Measurements from ENCODE around the gene SMIM41. TPM values are rescaled to one million over a fixed set of nuclear protein-coding genes. Genes with fewer than 3 reads are reported as not detected.

The SMIM41 gene
- total RNA-seq, 2 donors from 2014 or later: not detected

DNA sequence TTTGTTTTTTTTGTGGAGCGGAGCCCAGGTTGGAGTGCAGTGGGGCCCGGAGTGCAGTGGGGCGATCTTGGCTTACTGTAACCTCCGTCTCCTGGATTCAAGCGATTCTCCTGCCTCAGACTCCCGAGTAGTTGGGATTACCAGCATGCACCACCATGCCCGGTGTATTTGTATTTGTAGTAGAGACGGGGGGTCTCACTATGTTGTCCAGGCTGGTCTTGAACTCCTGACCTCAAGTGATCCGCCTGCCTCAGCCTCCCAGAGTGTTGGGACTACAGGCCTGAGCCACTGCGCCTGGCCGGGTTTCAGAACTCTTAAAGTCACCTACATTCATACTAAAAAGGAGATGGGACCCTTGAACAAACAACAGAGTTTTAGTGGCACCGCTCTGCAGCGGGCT, 59.6 kb downstream of the SMIM41 start:
- no peak overlapping the region for H3K27ac Mint-ChIP-seq
- peaks cover 43% of the 10 kb centered on the region for H3K27me3 Mint-ChIP-seq
- peaks cover 3% of the 10 kb centered on the region for H3K36me3 Mint-ChIP-seq (ENCODE audit: low read depth)
- no peak overlapping the region for H3K4me3 Mint-ChIP-seq
- no peaks in the 10 kb centered on the region for H3K9me3 ChIP-seq (ENCODE audit: control insufficient read depth, low read length, poor library complexity, severe bottlenecking)
- ATAC-seq: no peak
- H3K4me1 Mint-ChIP-seq: peaks cover 2% of the 10 kb centered on the region
- no peak for DNase-seq

GRCh38 chr12:52139579-52140062, 60.1 kb downstream of the SMIM41 start:
- H3K9me3 ChIP-seq (ENCODE audit: control insufficient read depth, low read length, poor library complexity, severe bottlenecking): no peaks in the 10 kb centered on the region
- Mint-ChIP-seq H3K4me1 (peaks cover 2% of the 10 kb centered on the region), H3K27ac (no peak overlapping the region), H3K36me3 (ENCODE audit: low read depth) (peaks cover 3% of the 10 kb centered on the region), H3K27me3 (peaks cover 43% of the 10 kb centered on the region), H3K4me3 (no peak overlapping the region)
- DNase-seq: peak in 1 of 3 donors; percentile 39
- ATAC-seq: peak; percentile 96

GRCh38 chr12:52141306-52141705, 61.8 kb downstream of the SMIM41 start:
- Mint-ChIP-seq H3K4me1 (peaks cover 5% of the 10 kb centered on the region), H3K4me3 (no peak overlapping the region), H3K36me3 (ENCODE audit: low read depth) (peaks cover 3% of the 10 kb centered on the region), H3K27ac (no peak overlapping the region), H3K27me3 (peaks cover 35% of the 10 kb centered on the region)
- DNase-seq (no peak), ATAC-seq (no peak)
- H3K9me3 ChIP-seq (ENCODE audit: control insufficient read depth, low read length, poor library complexity, severe bottlenecking): no peaks in the 10 kb centered on the region

- Mint-ChIP-seq H3K4me1 (peaks cover 5% of the 10 kb centered on the region), H3K27ac (no peak overlapping the region), H3K27me3 (peaks cover 30% of the 10 kb centered on the region), H3K36me3 (ENCODE audit: low read depth) (peaks cover 3% of the 10 kb centered on the region), H3K4me3 (no peak overlapping the region)
- no peaks in the 10 kb centered on the region for H3K9me3 ChIP-seq (ENCODE audit: control insufficient read depth, low read length, poor library complexity, severe bottlenecking)
- DNase-seq (no peak), ATAC-seq (no peak)
These were observed 62.4 kb downstream of the SMIM41 start for GRCh38 chr12:52141875-52142274.

DNA sequence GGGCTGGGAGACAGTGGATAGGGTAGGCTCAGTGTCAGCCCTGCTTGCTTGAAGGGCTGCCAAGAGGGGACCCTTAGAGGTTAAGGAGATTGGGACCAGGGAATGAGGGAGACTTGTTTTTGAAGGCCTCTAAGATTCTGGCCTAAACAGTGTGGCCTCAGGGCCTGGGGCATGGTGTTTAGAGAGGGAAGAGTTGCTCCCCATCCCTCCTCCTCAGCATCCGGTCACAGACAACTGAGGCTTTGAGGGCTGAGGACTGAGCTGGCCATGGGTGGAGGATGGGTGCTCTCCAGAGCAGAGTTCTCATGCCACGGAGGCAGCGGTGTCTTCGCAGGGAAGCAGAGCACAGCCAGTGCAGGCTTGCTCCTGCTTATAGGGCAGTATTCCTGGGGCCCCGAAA, 62.9 kb downstream of the SMIM41 start:
- Mint-ChIP-seq H3K4me1 (peaks cover 5% of the 10 kb centered on the region), H3K4me3 (no peak overlapping the region), H3K27me3 (peaks cover 24% of the 10 kb centered on the region), H3K36me3 (ENCODE audit: low read depth) (peaks cover 3% of the 10 kb centered on the region), H3K27ac (peak overlapping the region; percentile 70)
- H3K9me3 ChIP-seq (ENCODE audit: control insufficient read depth, low read length, poor library complexity, severe bottlenecking): no peaks in the 10 kb centered on the region
- ATAC-seq (no peak), DNase-seq (no peak)

GRCh38 chr12:52144512-52145227, 65.2 kb downstream of the SMIM41 start:
- H3K9me3 ChIP-seq (ENCODE audit: control insufficient read depth, low read length, poor library complexity, severe bottlenecking): no peaks in the 10 kb centered on the region
- no peak overlapping the region for H3K4me3 Mint-ChIP-seq
- ATAC-seq: no peak
- no peak for DNase-seq
- peaks cover 5% of the 10 kb centered on the region for H3K4me1 Mint-ChIP-seq
- peaks cover 14% of the 10 kb centered on the region for H3K27me3 Mint-ChIP-seq
- H3K27ac Mint-ChIP-seq: no peak overlapping the region
- H3K36me3 Mint-ChIP-seq (ENCODE audit: low read depth): peaks cover 3% of the 10 kb centered on the region

GRCh38 chr12:52145228-52146088, 66.0 kb downstream of the SMIM41 start:
- peaks cover 11% of the 10 kb centered on the region for H3K27me3 Mint-ChIP-seq
- H3K36me3 Mint-ChIP-seq (ENCODE audit: low read depth): peaks cover 3% of the 10 kb centered on the region
- DNase-seq (no peak), ATAC-seq (no peak)
- H3K9me3 ChIP-seq (ENCODE audit: control insufficient read depth, low read length, poor library complexity, severe bottlenecking): no peaks in the 10 kb centered on the region
- H3K4me1 Mint-ChIP-seq: peaks cover 9% of the 10 kb centered on the region
- no peak overlapping the region for H3K4me3 Mint-ChIP-seq
- peak overlapping the region; percentile 24 for H3K27ac Mint-ChIP-seq

DNA sequence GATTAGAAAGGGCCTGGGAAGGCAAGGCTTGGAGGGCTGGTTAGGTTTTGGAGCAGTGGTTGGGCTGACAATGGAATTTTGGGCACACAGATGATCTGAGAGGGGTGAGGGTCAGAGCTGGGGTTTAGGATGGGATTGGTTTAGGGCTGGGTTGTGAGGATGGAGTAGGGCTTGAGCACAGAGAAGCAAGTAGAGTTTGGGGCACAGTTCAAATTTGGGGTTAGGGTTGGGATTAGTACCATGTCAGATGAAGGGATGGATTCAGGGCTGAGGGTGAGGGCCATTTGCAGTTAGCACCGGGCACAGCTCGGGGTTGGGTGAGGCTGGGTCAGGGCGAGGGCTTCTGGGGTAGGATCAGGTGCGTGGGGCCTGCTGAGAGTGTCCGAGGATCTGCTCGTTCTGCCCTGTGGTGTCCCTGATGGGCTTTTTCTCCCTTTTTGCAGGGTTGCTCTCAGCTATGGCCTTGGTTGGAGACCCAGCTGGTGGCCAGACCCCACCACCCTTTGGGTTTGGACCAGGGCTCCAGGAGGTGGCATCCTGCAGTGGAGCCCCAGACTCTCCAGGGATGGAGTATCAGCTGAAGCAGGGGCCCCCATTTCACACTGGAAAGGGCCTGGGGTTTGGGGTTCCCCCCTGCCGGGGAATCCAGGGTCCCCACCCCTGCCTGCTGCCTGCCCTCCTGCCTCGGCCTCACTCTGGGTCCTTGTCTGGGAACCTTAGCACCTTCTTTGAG, 66.8 kb downstream of the SMIM41 start:
- Mint-ChIP-seq H3K4me3 (no peak overlapping the region), H3K27me3 (peaks cover 9% of the 10 kb centered on the region), H3K36me3 (ENCODE audit: low read depth) (peaks cover 3% of the 10 kb centered on the region), H3K4me1 (peaks cover 10% of the 10 kb centered on the region), H3K27ac (peak overlapping the region; percentile 24)
- no peaks in the 10 kb centered on the region for H3K9me3 ChIP-seq (ENCODE audit: control insufficient read depth, low read length, poor library complexity, severe bottlenecking)
- DNase-seq (no peak), ATAC-seq (no peak)

DNA sequence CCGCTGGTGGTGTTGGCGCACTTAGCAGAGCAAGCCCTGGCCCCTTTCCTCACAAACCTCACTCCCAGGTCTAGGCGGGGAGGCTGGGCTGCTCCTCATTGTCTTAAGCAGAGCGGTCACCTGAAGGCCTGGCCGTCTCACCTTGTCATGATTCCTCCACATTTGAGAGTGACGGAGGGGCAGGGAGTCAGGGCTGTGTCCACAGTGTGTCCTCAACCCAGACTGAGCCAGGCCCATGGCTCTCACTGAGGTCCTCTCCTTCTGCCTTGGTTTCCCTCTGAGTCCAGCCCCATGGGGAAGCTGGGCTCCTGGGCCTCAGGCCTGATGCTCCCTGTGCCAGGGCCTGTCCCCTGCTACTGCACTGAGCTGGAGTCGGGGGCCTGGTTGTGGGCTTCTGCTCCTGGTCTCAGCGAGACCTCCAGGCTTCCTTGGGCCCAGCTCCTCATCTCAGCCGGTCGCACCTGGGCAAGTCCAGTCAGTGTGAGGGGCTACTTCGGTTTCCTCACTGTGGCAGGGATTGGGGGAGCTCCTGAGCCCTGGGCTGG, 67.4 kb downstream of the SMIM41 start:
- Mint-ChIP-seq H3K27ac (no peak overlapping the region), H3K4me1 (peaks cover 16% of the 10 kb centered on the region), H3K36me3 (ENCODE audit: low read depth) (peaks cover 3% of the 10 kb centered on the region), H3K27me3 (peaks cover 8% of the 10 kb centered on the region), H3K4me3 (no peak overlapping the region)
- no peak for DNase-seq
- no peak for ATAC-seq
- no peaks in the 10 kb centered on the region for H3K9me3 ChIP-seq (ENCODE audit: control insufficient read depth, low read length, poor library complexity, severe bottlenecking)

- DNase-seq (no peak), ATAC-seq (no peak)
- H3K36me3 Mint-ChIP-seq (ENCODE audit: low read depth): no peaks in the 10 kb centered on the region
- peaks cover 3% of the 10 kb centered on the region for H3K27me3 Mint-ChIP-seq
- H3K4me1 Mint-ChIP-seq: peaks cover 14% of the 10 kb centered on the region
- H3K9me3 ChIP-seq (ENCODE audit: control insufficient read depth, low read length, poor library complexity, severe bottlenecking): no peaks in the 10 kb centered on the region
- no peak overlapping the region for H3K4me3 Mint-ChIP-seq
- no peak overlapping the region for H3K27ac Mint-ChIP-seq
These were observed 68.0 kb downstream of the SMIM41 start for GRCh38 chr12:52147367-52147963.

DNA sequence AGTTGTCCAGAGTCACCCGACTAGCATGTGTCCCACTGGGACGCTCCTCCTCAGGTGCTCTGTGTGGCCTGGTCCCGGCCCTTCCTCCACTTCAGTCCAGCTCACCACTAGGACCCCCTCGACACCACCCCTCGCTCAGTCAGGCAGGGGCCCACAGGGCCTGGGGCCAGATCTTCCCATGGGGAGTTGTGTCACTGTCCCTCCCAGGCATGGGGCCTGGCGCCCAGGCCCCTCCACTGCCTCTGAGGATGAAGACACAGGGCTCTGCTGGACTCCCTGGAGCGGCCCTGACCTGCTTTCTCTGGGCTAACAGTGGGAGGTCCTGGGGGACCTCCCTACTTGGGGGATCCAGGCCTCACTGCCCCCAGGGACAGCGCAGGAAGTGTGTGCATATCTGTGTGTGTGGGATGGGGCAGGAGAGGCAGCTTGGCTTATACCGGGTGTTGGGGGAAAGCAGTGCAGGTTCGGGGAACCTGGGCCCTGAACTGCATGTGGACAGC, 68.5 kb downstream of the SMIM41 start:
- ATAC-seq: no peak
- H3K36me3 Mint-ChIP-seq (ENCODE audit: low read depth): no peaks in the 10 kb centered on the region
- H3K4me1 Mint-ChIP-seq: peaks cover 17% of the 10 kb centered on the region
- DNase-seq: no peak
- H3K9me3 ChIP-seq (ENCODE audit: control insufficient read depth, low read length, poor library complexity, severe bottlenecking): no peaks in the 10 kb centered on the region
- no peak overlapping the region for H3K27ac Mint-ChIP-seq
- no peaks in the 10 kb centered on the region for H3K27me3 Mint-ChIP-seq
- no peak overlapping the region for H3K4me3 Mint-ChIP-seq

GRCh38 chr12:52148464-52149181, 69.1 kb downstream of the SMIM41 start:
- DNase-seq (no peak), ATAC-seq (no peak)
- H3K27ac Mint-ChIP-seq: no peak overlapping the region
- H3K9me3 ChIP-seq (ENCODE audit: control insufficient read depth, low read length, poor library complexity, severe bottlenecking): no peaks in the 10 kb centered on the region
- H3K36me3 Mint-ChIP-seq (ENCODE audit: low read depth): no peaks in the 10 kb centered on the region
- no peak overlapping the region for H3K4me3 Mint-ChIP-seq
- peaks cover 17% of the 10 kb centered on the region for H3K4me1 Mint-ChIP-seq
- no peaks in the 10 kb centered on the region for H3K27me3 Mint-ChIP-seq

Data from T-helper 17 cell (primary cell).